Measurements from ENCODE around the gene KCNK7. TPM values are rescaled to one million over a fixed set of nuclear protein-coding genes. Genes with fewer than 3 reads are reported as not detected.

KCNK7 gene
- total RNA-seq, 4 donors from 2014 or later = 1.1 to 1.7 (median 1.5) TPM; not detected in 1

DNA sequence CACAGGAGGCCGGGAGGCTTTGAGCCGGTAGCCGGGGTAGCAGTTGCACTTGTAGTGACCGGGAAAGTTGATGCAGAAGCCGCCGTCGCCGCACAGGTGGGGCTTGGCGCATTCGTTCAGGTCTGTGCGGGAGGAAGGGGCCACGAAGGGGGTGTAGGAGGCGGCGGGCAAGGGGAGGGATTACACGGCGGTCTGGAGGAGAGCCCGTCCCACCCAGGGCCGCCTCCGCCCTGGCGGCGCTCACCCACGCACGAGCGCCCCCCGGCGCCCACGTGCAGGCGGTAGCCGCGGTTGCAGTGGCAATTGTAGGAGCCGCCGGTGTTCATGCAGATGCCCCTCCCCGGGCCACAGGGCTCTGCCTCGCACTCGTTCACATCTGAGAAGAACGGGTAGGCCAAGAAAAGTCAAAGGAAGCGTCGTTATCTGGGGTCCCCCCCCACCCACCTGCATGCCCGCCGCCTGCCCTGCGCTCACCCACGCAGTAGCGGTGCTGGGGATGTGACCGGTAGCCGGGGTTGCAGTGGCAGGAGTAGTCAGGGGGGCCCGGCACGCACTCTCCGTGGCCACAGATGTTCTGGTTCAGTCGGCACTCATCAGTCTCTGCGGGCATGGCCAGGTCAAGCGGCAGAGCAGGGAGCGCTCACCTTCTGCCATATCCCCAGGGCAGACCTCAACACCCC lies 48.0 kb downstream of the KCNK7 start:
- ATAC-seq (ENCODE audit: low FRiP score) = no peak
- DNase-seq (ENCODE audit: low spot score) = no peak
- TF ChIP-seq, protein P1, sequence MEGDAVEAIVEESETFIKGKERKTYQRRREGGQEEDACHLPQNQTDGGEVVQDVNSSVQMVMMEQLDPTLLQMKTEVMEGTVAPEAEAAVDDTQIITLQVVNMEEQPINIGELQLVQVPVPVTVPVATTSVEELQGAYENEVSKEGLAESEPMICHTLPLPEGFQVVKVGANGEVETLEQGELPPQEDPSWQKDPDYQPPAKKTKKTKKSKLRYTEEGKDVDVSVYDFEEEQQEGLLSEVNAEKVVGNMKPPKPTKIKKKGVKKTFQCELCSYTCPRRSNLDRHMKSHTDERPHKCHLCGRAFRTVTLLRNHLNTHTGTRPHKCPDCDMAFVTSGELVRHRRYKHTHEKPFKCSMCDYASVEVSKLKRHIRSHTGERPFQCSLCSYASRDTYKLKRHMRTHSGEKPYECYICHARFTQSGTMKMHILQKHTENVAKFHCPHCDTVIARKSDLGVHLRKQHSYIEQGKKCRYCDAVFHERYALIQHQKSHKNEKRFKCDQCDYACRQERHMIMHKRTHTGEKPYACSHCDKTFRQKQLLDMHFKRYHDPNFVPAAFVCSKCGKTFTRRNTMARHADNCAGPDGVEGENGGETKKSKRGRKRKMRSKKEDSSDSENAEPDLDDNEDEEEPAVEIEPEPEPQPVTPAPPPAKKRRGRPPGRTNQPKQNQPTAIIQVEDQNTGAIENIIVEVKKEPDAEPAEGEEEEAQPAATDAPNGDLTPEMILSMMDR (IDR thresholded peaks at IDR 0.05) = no peak

DNA sequence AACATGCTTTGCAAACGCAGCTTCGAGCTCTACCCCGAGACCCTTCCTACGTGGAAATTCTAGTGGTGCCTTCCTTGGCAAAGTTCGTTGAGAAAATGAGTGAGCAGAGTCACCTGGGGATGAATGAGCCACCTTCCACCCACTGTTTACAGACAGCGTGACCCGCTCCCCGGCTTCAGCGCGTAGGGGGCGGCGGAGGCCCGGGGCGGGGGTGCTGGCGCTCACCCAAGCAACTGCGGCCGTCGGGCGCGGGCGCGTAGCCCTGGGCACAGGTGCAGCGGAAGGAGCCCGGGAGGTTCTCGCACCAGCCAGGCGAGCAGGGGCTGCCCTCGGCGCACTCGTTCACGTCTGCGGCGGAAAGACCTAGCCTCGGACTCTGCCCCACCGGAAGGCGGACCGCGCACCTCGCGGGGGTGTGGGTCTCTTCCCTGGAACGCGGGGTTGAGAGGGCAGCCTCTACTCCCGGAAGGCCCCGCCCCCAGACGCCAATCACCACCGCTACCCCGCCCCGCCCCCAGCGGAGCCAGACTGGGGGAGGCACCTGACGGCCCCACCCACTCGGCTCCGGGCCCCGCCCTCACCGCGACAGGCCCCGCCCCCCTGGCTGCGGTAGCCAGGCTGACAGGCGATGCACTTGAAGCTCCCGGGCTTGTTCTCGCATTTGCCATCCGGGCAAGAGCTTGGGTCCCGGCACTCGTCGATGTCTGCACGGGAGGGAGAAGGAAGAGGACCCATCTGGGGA lies 49.2 kb downstream of the KCNK7 start:
- TF ChIP-seq, protein P1 (IDR thresholded peaks at IDR 0.05) = no peak
- ATAC-seq (ENCODE audit: low FRiP score) = peak; percentile 81
- DNase-seq (ENCODE audit: low spot score) = peak; percentile 84

DNA sequence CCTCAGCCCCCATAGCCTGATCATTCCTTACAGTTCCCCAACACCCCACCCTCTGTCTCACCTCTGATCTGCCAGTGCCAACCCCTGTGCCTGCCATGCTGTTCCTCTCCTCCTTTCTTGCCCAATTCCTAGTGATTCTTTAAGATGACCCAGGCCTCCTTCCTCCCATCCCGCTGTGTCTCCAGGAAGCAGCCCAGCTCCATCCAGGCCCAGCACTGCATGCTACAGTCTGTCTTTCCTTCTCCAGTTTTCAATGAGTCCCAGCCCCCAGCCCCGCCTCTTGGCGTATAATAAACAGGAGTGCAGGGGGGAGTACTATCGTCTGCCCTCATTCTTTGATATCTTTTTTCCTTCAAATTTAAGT lies 49.8 kb downstream of the KCNK7 start:
- no peak for DNase-seq (ENCODE audit: low spot score)
- ATAC-seq (ENCODE audit: low FRiP score) = no peak
- TF ChIP-seq, protein P1 (IDR thresholded peaks at IDR 0.05) = no peak

Small RNAs within 50 kb of the gene (small RNA-seq; reads per million reads assigned to genes)
- not detected for gene AP001362.1
- not detected for gene MIR4690

Other genes with a start within 250 kb of the KCNK7 start
- 1 to 10 TPM in 1 of 4 donors, under 1 TPM in 3; 0.36 to 2.0 (median 0.50) TPM for gene TIGD3, start 241.0 kb downstream of the KCNK7 start, total RNA-seq
- gene SLC25A45, start 213.2 kb downstream of the KCNK7 start, total RNA-seq = 1 to 10 TPM; 4.1 to 9.2 (median 6.0) TPM
- 10 to 100 TPM; 29.2 to 77.9 (median 58.9) TPM for gene FRMD8, start 209.2 kb downstream of the KCNK7 start, total RNA-seq
- gene NEAT1, start 173.0 kb downstream of the KCNK7 start, total RNA-seq = 1,000 to 10,000 TPM in 1 of 4 donors, 100 to 1,000 TPM in 3; 447 to 1,169 (median 678) TPM
- gene MALAT1, start 96.8 kb downstream of the KCNK7 start, total RNA-seq = over 10,000 TPM; 11,614 to 21,764 (median 16,063) TPM
- gene SCYL1, start 70.7 kb downstream of the KCNK7 start, total RNA-seq = 100 to 1,000 TPM in 1 of 4 donors, 10 to 100 TPM in 3; 75.4 to 105 (median 88.8) TPM
- 10 to 100 TPM; 67.3 to 84.8 (median 76.5) TPM for gene LTBP3, start 37.4 kb downstream of the KCNK7 start, total RNA-seq
- 10 to 100 TPM; 41.1 to 56.1 (median 50.1) TPM for gene ZNRD2, start 25.3 kb downstream of the KCNK7 start, total RNA-seq
- gene FAM89B, start 23.3 kb downstream of the KCNK7 start, total RNA-seq = 10 to 100 TPM; 29.1 to 37.4 (median 33.1) TPM
- 100 to 1,000 TPM in 1 of 4 donors, 10 to 100 TPM in 3; 21.2 to 125 (median 65.6) TPM for gene EHBP1L1, start 19.7 kb downstream of the KCNK7 start, total RNA-seq
- 10 to 100 TPM; 29.6 to 69.5 (median 44.8) TPM for gene MAP3K11, start 18.4 kb upstream of the KCNK7 start, total RNA-seq
- 10 to 100 TPM; 15.8 to 25.1 (median 20.7) TPM for gene PCNX3, start 20.0 kb upstream of the KCNK7 start, total RNA-seq
- gene SIPA1, start 42.3 kb upstream of the KCNK7 start, total RNA-seq = 10 to 100 TPM; 19.3 to 60.5 (median 33.3) TPM
- 10 to 100 TPM; 37.8 to 72.7 (median 46.8) TPM for gene RELA, start 67.1 kb upstream of the KCNK7 start, total RNA-seq
- gene KAT5, start 116.5 kb upstream of the KCNK7 start, total RNA-seq = 10 to 100 TPM; 39.8 to 48.2 (median 44.7) TPM
- 100 to 1,000 TPM in 3 of 4 donors, 10 to 100 TPM in 1; 89.7 to 192 (median 125) TPM for gene RNASEH2C, start 125.0 kb upstream of the KCNK7 start, total RNA-seq
- gene AP5B1, start 185.2 kb upstream of the KCNK7 start, total RNA-seq = 10 to 100 TPM; 15.4 to 32.8 (median 30.9) TPM
- gene OVOL1, start 191.3 kb upstream of the KCNK7 start, total RNA-seq = not detected
- gene SNX32, start 238.2 kb upstream of the KCNK7 start, total RNA-seq = 1 to 10 TPM in 2 of 4 donors, under 1 TPM in 2; 0.79 to 1.6 (median 1.1) TPM